GM19452 (cell line): Measurements from ENCODE around the gene CPLX1.

Experiments
- ATAC-seq: cut with Tn5 transposase; IDR thresholded peaks from one replicate; pipeline ENCODE4 v1.9.1; 2021; ENCODE audit not compliant: unreplicated experiment

Gene CPLX1

GRCh38 chr4:833731-834367, 7.9 kb upstream of the CPLX1 start:
- ATAC-seq, result no peak

GRCh38 chr4:833156-833555, 7.2 kb upstream of the CPLX1 start:
- no peak for ATAC-seq

- no peak for ATAC-seq
Observed at GRCh38 chr4:832536-832935, 6.6 kb upstream of the CPLX1 start.

GRCh38 chr4:832108-832507, 6.2 kb upstream of the CPLX1 start:
- ATAC-seq, result no peak

- ATAC-seq, result no peak
Observed at GRCh38 chr4:831483-831805, 5.5 kb upstream of the CPLX1 start.

GRCh38 chr4:830601-831482, 4.9 kb upstream of the CPLX1 start:
- ATAC-seq, result no peak

- no peak for ATAC-seq
Observed at GRCh38 chr4:829761-830600, 4.1 kb upstream of the CPLX1 start.

GRCh38 chr4:829291-829690, 3.4 kb upstream of the CPLX1 start:
- no peak for ATAC-seq

GRCh38 chr4:828641-829271, 2.8 kb upstream of the CPLX1 start:
- no peak for ATAC-seq

- ATAC-seq, result no peak
Observed at GRCh38 chr4:827209-828081, 1.5 kb upstream of the CPLX1 start.

- ATAC-seq, result no peak
Observed at GRCh38 chr4:826508-827208, 729 bp upstream of the CPLX1 start.

GRCh38 chr4:825063-825970, 612 bp downstream of the CPLX1 start:
- ATAC-seq, result no peak

- ATAC-seq, result no peak
Observed at GRCh38 chr4:824461-825062, 1.4 kb downstream of the CPLX1 start.

GRCh38 chr4:823761-824460, 2.0 kb downstream of the CPLX1 start:
- ATAC-seq, result no peak

GRCh38 chr4:823176-823760, 2.7 kb downstream of the CPLX1 start:
- ATAC-seq, result no peak

GRCh38 chr4:822361-823175, 3.4 kb downstream of the CPLX1 start:
- no peak for ATAC-seq
